Neural cell (in vitro differentiated cells): ENCODE results near the gene DIAPH1.
A peak's percentile ranks its signal among the peaks of the same experiment; 100 is the strongest.

ENCODE experiments used
- EP300 ChIP-seq: fragments of 450-650 bp; conservative IDR thresholded peaks from 2 replicates; pipeline ENCODE4 v1.6.1; 2014; ENCODE audit warnings: antibody characterized with exemption, mild to moderate bottlenecking, moderate library complexity; ENCODE audit not compliant: poor library complexity, severe bottlenecking
- EZH2 ChIP-seq: fragments of 200-600, 300-800 bp; shearing (Covaris generic), sonication (generic); IDR thresholded peaks from 2 replicates; pipeline ENCODE4 v1.6.1; 2014; ENCODE audit warnings: antibody characterized with exemption, low read length, borderline replicate concordance, mild to moderate bottlenecking; ENCODE audit not compliant: insufficient read depth, poor library complexity, severe bottlenecking
- MXI1 ChIP-seq: fragments of 450-650 bp; conservative IDR thresholded peaks from 2 replicates; pipeline ENCODE4 v1.6.1; 2014; ENCODE audit warnings: antibody characterized with exemption, mild to moderate bottlenecking; ENCODE audit not compliant: poor library complexity, severe bottlenecking
- POLR2AphosphoS5 ChIP-seq: IDR thresholded peaks from 2 replicates; pipeline ENCODE4 v1.6.1; 2012
- RAD21 ChIP-seq: fragments of 450-650 bp; conservative IDR thresholded peaks from 2 replicates; pipeline ENCODE4 v1.6.1; 2014; ENCODE audit warnings: antibody characterized with exemption, mild to moderate bottlenecking, moderate library complexity
- TF ChIP-seq, protein P1 (sequence below): fragments of 450-650 bp; IDR thresholded peaks from 2 replicates; pipeline ENCODE4 v1.5.1; 2014; ENCODE audit warnings: antibody characterized with exemption, mild to moderate bottlenecking, moderate library complexity; ENCODE audit not compliant: poor library complexity, severe bottlenecking
- TF ChIP-seq, protein P2 (sequence below): IDR thresholded peaks from 2 replicates; pipeline ENCODE4 v1.6.1; 2012; ENCODE audit warnings: borderline replicate concordance

DNA sequence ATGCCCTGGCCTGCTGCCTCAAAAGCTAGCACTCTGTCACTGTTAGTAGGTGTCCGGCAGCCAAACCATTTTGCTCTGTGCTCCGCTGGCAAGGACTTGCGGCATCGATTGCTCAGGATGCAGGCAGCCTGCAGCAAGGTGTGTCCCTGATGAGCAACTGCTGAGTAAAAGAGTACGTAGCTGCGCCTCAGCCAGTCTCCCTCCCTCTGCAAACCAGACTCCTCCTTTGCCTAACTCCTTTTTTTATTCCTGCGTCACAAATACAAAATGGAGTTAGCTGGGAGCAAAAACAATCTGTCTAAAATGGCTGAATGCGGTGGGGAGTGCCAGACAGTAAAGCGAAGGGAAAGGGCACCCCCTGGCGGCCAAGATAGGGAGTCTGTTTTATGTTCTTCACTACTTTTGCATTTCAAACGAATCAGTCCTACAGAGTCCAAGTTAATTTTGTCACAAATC, 61.1 kb downstream of the DIAPH1 start:
- TF ChIP-seq, protein P1, sequence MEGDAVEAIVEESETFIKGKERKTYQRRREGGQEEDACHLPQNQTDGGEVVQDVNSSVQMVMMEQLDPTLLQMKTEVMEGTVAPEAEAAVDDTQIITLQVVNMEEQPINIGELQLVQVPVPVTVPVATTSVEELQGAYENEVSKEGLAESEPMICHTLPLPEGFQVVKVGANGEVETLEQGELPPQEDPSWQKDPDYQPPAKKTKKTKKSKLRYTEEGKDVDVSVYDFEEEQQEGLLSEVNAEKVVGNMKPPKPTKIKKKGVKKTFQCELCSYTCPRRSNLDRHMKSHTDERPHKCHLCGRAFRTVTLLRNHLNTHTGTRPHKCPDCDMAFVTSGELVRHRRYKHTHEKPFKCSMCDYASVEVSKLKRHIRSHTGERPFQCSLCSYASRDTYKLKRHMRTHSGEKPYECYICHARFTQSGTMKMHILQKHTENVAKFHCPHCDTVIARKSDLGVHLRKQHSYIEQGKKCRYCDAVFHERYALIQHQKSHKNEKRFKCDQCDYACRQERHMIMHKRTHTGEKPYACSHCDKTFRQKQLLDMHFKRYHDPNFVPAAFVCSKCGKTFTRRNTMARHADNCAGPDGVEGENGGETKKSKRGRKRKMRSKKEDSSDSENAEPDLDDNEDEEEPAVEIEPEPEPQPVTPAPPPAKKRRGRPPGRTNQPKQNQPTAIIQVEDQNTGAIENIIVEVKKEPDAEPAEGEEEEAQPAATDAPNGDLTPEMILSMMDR: peak; percentile 64
- TF ChIP-seq EZH2 (no peak), EP300 (no peak), POLR2AphosphoS5 (no peak), RAD21 (peak; percentile 66), MXI1 (no peak)
- TF ChIP-seq, protein P2, sequence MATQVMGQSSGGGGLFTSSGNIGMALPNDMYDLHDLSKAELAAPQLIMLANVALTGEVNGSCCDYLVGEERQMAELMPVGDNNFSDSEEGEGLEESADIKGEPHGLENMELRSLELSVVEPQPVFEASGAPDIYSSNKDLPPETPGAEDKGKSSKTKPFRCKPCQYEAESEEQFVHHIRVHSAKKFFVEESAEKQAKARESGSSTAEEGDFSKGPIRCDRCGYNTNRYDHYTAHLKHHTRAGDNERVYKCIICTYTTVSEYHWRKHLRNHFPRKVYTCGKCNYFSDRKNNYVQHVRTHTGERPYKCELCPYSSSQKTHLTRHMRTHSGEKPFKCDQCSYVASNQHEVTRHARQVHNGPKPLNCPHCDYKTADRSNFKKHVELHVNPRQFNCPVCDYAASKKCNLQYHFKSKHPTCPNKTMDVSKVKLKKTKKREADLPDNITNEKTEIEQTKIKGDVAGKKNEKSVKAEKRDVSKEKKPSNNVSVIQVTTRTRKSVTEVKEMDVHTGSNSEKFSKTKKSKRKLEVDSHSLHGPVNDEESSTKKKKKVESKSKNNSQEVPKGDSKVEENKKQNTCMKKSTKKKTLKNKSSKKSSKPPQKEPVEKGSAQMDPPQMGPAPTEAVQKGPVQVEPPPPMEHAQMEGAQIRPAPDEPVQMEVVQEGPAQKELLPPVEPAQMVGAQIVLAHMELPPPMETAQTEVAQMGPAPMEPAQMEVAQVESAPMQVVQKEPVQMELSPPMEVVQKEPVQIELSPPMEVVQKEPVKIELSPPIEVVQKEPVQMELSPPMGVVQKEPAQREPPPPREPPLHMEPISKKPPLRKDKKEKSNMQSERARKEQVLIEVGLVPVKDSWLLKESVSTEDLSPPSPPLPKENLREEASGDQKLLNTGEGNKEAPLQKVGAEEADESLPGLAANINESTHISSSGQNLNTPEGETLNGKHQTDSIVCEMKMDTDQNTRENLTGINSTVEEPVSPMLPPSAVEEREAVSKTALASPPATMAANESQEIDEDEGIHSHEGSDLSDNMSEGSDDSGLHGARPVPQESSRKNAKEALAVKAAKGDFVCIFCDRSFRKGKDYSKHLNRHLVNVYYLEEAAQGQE: no peak
